Measurements from ENCODE around the gene PSKH1. TPM values are rescaled to one million over a fixed set of nuclear protein-coding genes. Genes with fewer than 3 reads are reported as not detected.

The PSKH1 gene
- total and polyA plus RNA-seq, 10 of the 15 experiments (the other 5 are each of a cell fraction or from before 2014, with no cell fraction given): 0.63 to 20.4 (median 7.8) TPM

DNA sequence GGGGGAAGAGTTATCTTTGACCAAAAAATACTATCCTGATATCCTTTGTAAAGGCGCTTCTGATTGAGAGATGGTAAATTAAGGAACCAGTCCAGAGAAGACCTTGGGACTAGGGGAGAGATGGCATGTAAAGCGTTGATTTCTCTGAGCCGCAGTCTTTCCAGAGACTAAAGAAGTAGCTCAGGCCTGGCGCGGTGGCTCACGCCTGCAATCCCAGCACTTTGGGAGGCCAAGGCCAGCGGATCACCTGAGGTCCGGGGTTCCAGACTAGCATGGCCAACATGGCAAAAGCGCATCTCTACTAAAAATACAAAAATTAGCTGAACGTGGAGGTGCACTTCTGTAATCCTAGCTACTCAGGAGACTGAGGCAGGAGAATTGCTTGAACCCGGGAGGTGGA is 44.9 kb upstream of the PSKH1 start:
- Histone ChIP-seq H2AFZ (ENCODE audit: control insufficient read depth, low read depth, low read length) (no peak overlapping the region), H3K4me1 (ENCODE audit: control insufficient read depth, insufficient read depth, low read length) (peaks cover 26% of the 10 kb centered on the region), H3K9ac (ENCODE audit: control insufficient read depth, insufficient read depth, low read length) (peak overlapping the region; percentile 77), H3K4me3 (peak overlapping the region; percentile 84), H3K27me3 (replicated peaks in 1 of 2; ENCODE audit: control insufficient read depth in 2 of 2, insufficient read depth in 2 of 2, low read length in 1 of 2) (no peaks in the 10 kb centered on the region), H3K9me3 (replicated peaks; ENCODE audit: control insufficient read depth, insufficient read depth, low read length) (no peaks in the 10 kb centered on the region), H3K27ac (ENCODE audit: control insufficient read depth, insufficient read depth) (peak overlapping the region; percentile 81; the same call in 1 of the 2 replicates), H3K4me2 (ENCODE audit: control insufficient read depth, insufficient read depth) (peak overlapping the region; percentile 90), H3K79me2 (ENCODE audit: control insufficient read depth, insufficient read depth, low read length) (peaks cover 66% of the 10 kb centered on the region), H3K36me3 (ENCODE audit: control insufficient read depth in 2 of 2, insufficient read depth in 2 of 2, low read length in 1 of 2) (peaks cover 0 to 7% of the 10 kb centered on the region in 2 experiments; a peak in 2 of 4 replicates), H4K20me1 (ENCODE audit: control insufficient read depth, insufficient read depth) (no peaks in the 10 kb centered on the region)
- 97% methylated on average over 11 of the region's 11 CpGs for WGBS (ENCODE audit: insufficient coverage, insufficient replicate concordance, low lambda C conversion rate, missing lambda C conversion rate)
- ChIA-PET CTCF (interaction anchor here (0.6 to 1.3 kb wide), 3 partner anchors 9 to 36 kb away, joined by 3 to 5 read pairs (median 4); no protein-coding TSS in a partner anchor), POLR2A (interaction anchor here (1.0 to 1.2 kb wide), 2 partner anchors 14 to 33 kb away, joined by 3 read pairs; no protein-coding TSS in a partner anchor), RAD21 (ENCODE audit: unreplicated experiment) (interaction anchor here (1.4 to 1.5 kb wide), 2 partner anchors 35 to 42 kb away, joined by 3 to 5 read pairs; partner anchors contain the start of genes RANBP10 and TSNAXIP1), SMC1A (ENCODE audit: uncharacterized antibody, unreplicated experiment) (interaction anchor here (1.1 to 1.2 kb wide), 2 partner anchors 15 to 23 kb away, joined by 3 read pairs; no protein-coding TSS in a partner anchor)
- no peak for TF ChIP-seq RAD51 (IDR thresholded peaks at IDR 0.05)
- TF ChIP-seq, protein P1, sequence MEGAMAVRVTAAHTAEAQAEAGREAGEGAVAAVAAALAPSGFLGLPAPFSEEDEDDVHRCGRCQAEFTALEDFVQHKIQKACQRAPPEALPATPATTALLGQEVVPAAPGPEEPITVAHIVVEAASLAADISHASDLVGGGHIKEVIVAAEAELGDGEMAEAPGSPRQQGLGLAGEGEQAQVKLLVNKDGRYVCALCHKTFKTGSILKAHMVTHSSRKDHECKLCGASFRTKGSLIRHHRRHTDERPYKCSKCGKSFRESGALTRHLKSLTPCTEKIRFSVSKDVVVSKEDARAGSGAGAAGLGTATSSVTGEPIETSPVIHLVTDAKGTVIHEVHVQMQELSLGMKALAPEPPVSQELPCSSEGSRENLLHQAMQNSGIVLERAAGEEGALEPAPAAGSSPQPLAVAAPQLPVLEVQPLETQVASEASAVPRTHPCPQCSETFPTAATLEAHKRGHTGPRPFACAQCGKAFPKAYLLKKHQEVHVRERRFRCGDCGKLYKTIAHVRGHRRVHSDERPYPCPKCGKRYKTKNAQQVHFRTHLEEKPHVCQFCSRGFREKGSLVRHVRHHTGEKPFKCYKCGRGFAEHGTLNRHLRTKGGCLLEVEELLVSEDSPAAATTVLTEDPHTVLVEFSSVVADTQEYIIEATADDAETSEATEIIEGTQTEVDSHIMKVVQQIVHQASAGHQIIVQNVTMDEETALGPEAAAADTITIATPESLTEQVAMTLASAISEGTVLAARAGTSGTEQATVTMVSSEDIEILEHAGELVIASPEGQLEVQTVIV (IDR thresholded peaks at IDR 0.05; ENCODE audit: borderline replicate concordance, partially characterized antibody): no peak
- TF ChIP-seq SP1 (IDR thresholded peaks at IDR 0.05; ENCODE audit: low read depth, low read length): no peak
- no peak for TF ChIP-seq IKZF1 (conservative IDR thresholded peaks at IDR 0.05)
- no peak for TF ChIP-seq ASH2L (IDR thresholded peaks at IDR 0.05; ENCODE audit: borderline replicate concordance, low read depth)
- no peak for TF ChIP-seq DPF2 (IDR thresholded peaks at IDR 0.05)
- no peak for TF ChIP-seq NR2F1 (conservative IDR thresholded peaks at IDR 0.05)
- TF ChIP-seq TARDBP (IDR thresholded peaks at IDR 0.05; ENCODE audit: borderline replicate concordance): no peak
- no peak for TF ChIP-seq YY1 (IDR thresholded peaks at IDR 0.05; ENCODE audit: low read depth, low read length)
- TF ChIP-seq BRCA1 (IDR thresholded peaks at IDR 0.05; ENCODE audit: low read depth, low read length): no peak
- TF ChIP-seq ZBED1 (IDR thresholded peaks at IDR 0.05; ENCODE audit: borderline replicate concordance): no peak
- no peak for TF ChIP-seq NFXL1 (IDR thresholded peaks at IDR 0.05; ENCODE audit: borderline replicate concordance)
- TF ChIP-seq FOXK2 (IDR thresholded peaks at IDR 0.05): no peak
- TF ChIP-seq YBX1 (IDR thresholded peaks at IDR 0.05): no peak
- intact Hi-C loops (cut with micrococcal nuclease; ENCODE audit: unreplicated experiment): no loop called here
- no TSS peak for BruUV-seq (replicated peaks)
- DNase-seq (ENCODE audit: low read depth, low spot score) (no peak), ATAC-seq (no peak), FAIRE-seq (no peak)
- in situ Hi-C loops (cut with MboI): no loop called here
